Measurements from ENCODE around the gene FAM149A.

DNA sequence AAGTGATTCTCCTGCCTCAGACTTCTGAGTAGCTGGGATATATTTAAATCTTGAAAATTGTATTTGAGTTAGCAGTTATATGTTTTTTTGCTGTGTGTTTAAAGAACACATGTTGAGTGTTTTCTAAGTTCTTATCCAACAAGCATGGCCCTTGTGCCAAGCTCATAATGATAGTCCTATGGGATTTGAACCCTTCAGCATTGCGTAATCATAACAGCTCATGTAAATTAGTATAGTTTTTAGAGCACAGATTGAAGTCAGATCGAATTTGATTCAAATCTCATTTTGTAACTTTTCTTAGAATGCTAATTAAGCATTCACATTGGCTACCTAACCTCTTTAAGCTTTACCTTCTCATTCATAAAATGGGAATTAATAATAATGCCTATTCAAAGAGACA lies 12.2 kb downstream of the FAM149A start:
- TF ChIP-seq, protein P1, sequence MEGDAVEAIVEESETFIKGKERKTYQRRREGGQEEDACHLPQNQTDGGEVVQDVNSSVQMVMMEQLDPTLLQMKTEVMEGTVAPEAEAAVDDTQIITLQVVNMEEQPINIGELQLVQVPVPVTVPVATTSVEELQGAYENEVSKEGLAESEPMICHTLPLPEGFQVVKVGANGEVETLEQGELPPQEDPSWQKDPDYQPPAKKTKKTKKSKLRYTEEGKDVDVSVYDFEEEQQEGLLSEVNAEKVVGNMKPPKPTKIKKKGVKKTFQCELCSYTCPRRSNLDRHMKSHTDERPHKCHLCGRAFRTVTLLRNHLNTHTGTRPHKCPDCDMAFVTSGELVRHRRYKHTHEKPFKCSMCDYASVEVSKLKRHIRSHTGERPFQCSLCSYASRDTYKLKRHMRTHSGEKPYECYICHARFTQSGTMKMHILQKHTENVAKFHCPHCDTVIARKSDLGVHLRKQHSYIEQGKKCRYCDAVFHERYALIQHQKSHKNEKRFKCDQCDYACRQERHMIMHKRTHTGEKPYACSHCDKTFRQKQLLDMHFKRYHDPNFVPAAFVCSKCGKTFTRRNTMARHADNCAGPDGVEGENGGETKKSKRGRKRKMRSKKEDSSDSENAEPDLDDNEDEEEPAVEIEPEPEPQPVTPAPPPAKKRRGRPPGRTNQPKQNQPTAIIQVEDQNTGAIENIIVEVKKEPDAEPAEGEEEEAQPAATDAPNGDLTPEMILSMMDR (IDR thresholded peaks at IDR 0.05) = no peak
- TF ChIP-seq POLR2A (IDR thresholded peaks at IDR 0.05) = no peak

Measured in adrenal gland (tissue), 5 donors.